Breast epithelium (tissue), 3 donors: ENCODE measurements around the gene EIF3K.

Experiments used
- CTCF ChIP-seq, 3 donors: fragments of 450-650 bp; IDR thresholded peaks; one replicate each; pipeline ENCODE4 v1.5.1; 2016 to 2017; ENCODE audit warnings: antibody characterized with exemption in 3 of 3, mild to moderate bottlenecking in 3 of 3, moderate library complexity in 3 of 3
- POLR2A ChIP-seq: fragments of 450-650 bp; IDR thresholded peaks from one replicate; pipeline ENCODE4 v1.6.1; 2016; ENCODE audit warnings: antibody characterized with exemption, mild to moderate bottlenecking, moderate library complexity
- POLR2AphosphoS5 ChIP-seq, 3 donors: sonication (generic); formaldehyde crosslinking; IDR thresholded peaks; one replicate each; pipeline ENCODE4 v1.6.1; 2017; ENCODE audit warnings: antibody characterized with exemption in 3 of 3

- TF ChIP-seq CTCF (IDR thresholded peaks at IDR 0.05), result no peak
- no peak for TF ChIP-seq POLR2A
- TF ChIP-seq POLR2AphosphoS5 (IDR thresholded peaks at IDR 0.05), result no peak
Observed at GRCh38 chr19:38682872-38683392, 63.9 kb downstream of the EIF3K start.
